Activated T-cell treated with anti-CD3 and anti-CD28 coated beads for 24 hours (primary cell): ENCODE data around the gene BAIAP2.
"Not testable (repeated sequence)": the region's sequence is repeated elsewhere in the genome, so short reads cannot be mapped to it uniquely, and the experiment has no call there.

Experiments used
- DNase-seq: peaks from one replicate; pipeline ENCODE4 v3.0.0-alpha.2; 2020; ENCODE audit warnings: low read depth

Gene BAIAP2

GRCh38 chr17:81069135-81069645, 34.2 kb downstream of the BAIAP2 start:
- DNase-seq = no peak

GRCh38 chr17:81070541-81071246, 35.7 kb downstream of the BAIAP2 start:
- DNase-seq = no peak

- DNase-seq = no peak
Measured at GRCh38 chr17:81071761-81072741, 37.1 kb downstream of the BAIAP2 start.

- DNase-seq = no peak
Measured at GRCh38 chr17:81073967-81074839, 39.3 kb downstream of the BAIAP2 start.

- DNase-seq = no peak
Measured at GRCh38 chr17:81074875-81075274, 39.9 kb downstream of the BAIAP2 start.

- no peak for DNase-seq
Measured at GRCh38 chr17:81075307-81075706, 40.4 kb downstream of the BAIAP2 start.

GRCh38 chr17:81076141-81076679, 41.3 kb downstream of the BAIAP2 start:
- DNase-seq = no peak

- DNase-seq = not testable (repeated sequence)
Measured at GRCh38 chr17:81078026-81078913, 43.3 kb downstream of the BAIAP2 start.

- DNase-seq = no peak
Measured at GRCh38 chr17:81080019-81080418, 45.1 kb downstream of the BAIAP2 start.

- no peak for DNase-seq
Measured at GRCh38 chr17:81081222-81082176, 46.5 kb downstream of the BAIAP2 start.

- no peak for DNase-seq
Measured at GRCh38 chr17:81082177-81083073, 47.5 kb downstream of the BAIAP2 start.

GRCh38 chr17:81083125-81083765, 48.3 kb downstream of the BAIAP2 start:
- DNase-seq = no peak

- no peak for DNase-seq
Measured at GRCh38 chr17:81084680-81085419, 49.9 kb downstream of the BAIAP2 start.

- DNase-seq = no peak
Measured at GRCh38 chr17:81085420-81085911, 50.5 kb downstream of the BAIAP2 start.

GRCh38 chr17:81086789-81087551, 52.0 kb downstream of the BAIAP2 start:
- no peak for DNase-seq
